WTC11 (cell line): ENCODE results near the gene WNT5B.

Experiments used
- ATF6 ChIP-seq: sonication (generic); formaldehyde crosslinking; IDR thresholded peaks from 2 replicates; pipeline ENCODE4 v1.8.1; 2023; ENCODE audit warnings: mild to moderate bottlenecking, missing genetic modification reagents
- CBFB ChIP-seq: sonication (generic); formaldehyde crosslinking; IDR thresholded peaks from 2 replicates; pipeline ENCODE4 v1.8.1; 2022; ENCODE audit warnings: mild to moderate bottlenecking, low read depth, missing genetic modification reagents
- CDX4 ChIP-seq: fragments of 250-450 bp; sonication (Bioruptor Pico); IDR thresholded peaks from 2 replicates; pipeline ENCODE4 v1.9.0; 2021; ENCODE audit warnings: moderate library complexity, mild to moderate bottlenecking, inconsistent platforms, borderline replicate concordance
- CREB1 ChIP-seq: sonication (generic); formaldehyde crosslinking; IDR thresholded peaks from 2 replicates; pipeline ENCODE4 v1.8.0; 2023; ENCODE audit warnings: mild to moderate bottlenecking, missing genetic modification reagents
- CTCF ChIP-seq: fragments of 200-600 bp; IDR thresholded peaks from 2 replicates; pipeline ENCODE4 v1.8.0; 2022; ENCODE audit warnings: antibody characterized with exemption
- ESRRA ChIP-seq: sonication (generic); formaldehyde crosslinking; IDR thresholded peaks from 2 replicates; pipeline ENCODE4 v1.8.1; 2022; ENCODE audit warnings: mild to moderate bottlenecking, missing genetic modification reagents, borderline replicate concordance
- IRF1 ChIP-seq: sonication (generic); formaldehyde crosslinking; IDR thresholded peaks from 2 replicates; pipeline ENCODE4 v1.8.0; 2023; ENCODE audit warnings: missing genetic modification reagents
- NFE2L1 ChIP-seq: sonication (generic); formaldehyde crosslinking; IDR thresholded peaks from 2 replicates; pipeline ENCODE4 v1.8.1; 2023; ENCODE audit warnings: missing genetic modification reagents
- PREB ChIP-seq: sonication (generic); formaldehyde crosslinking; IDR thresholded peaks from 2 replicates; pipeline ENCODE4 v1.8.1; 2022; ENCODE audit warnings: mild to moderate bottlenecking, missing genetic modification reagents, moderate library complexity, borderline replicate concordance
- SMAD4 ChIP-seq: sonication (generic); formaldehyde crosslinking; IDR thresholded peaks from 2 replicates; pipeline ENCODE4 v1.8.0; 2022; ENCODE audit warnings: mild to moderate bottlenecking, missing genetic modification reagents

GRCh38 chr12:1643043-1643442 lies 14.0 kb downstream of the WNT5B start:
- TF ChIP-seq ESRRA (CRISPR knock-in tag) = no peak
- no peak for TF ChIP-seq IRF1 (CRISPR knock-in tag)
- TF ChIP-seq CTCF = no peak
- TF ChIP-seq PREB (CRISPR knock-in tag) = no peak
- TF ChIP-seq CREB1 (CRISPR knock-in tag) = no peak
- TF ChIP-seq CDX4 (CRISPR knock-in tag) = no peak
- no peak for TF ChIP-seq CBFB (CRISPR knock-in tag)
- no peak for TF ChIP-seq ATF6
- no peak for TF ChIP-seq SMAD4 (CRISPR knock-in tag)
- no peak for TF ChIP-seq NFE2L1 (CRISPR knock-in tag)
